ENCODE data around the gene FAM124B. TPM values are rescaled to one million over a fixed set of nuclear protein-coding genes. Genes with fewer than 3 reads are reported as not detected.

The FAM124B gene
- total RNA-seq, 3 donors from 2014 or later: 2.6 to 7.9 (median 3.5) TPM

GRCh38 chr2:224442071-224442967 lies 40.4 kb upstream of the FAM124B start:
- no peaks in the 10 kb centered on the region for H3K36me3 ChIP-seq
- TF ChIP-seq CTCF (IDR thresholded peaks at IDR 0.05) (no peak), POLR2AphosphoS5 (IDR thresholded peaks at IDR 0.05) (no peak), POLR2A (IDR thresholded peaks at IDR 0.05) (no peak)
- peak overlapping the region; percentile 50 to 76 (median 61) for H3K4me3 ChIP-seq
- H3K9me3 ChIP-seq: no peaks in the 10 kb centered on the region
- peak overlapping the region in 1 of 2 donors; percentile 33 for H3K27ac ChIP-seq
- DNase-seq (ENCODE audit: low spot score in 2 of 2): no peak
- H3K27me3 ChIP-seq: no peaks in the 10 kb centered on the region
- no peaks in the 10 kb centered on the region for H3K4me1 ChIP-seq
- intact Hi-C loops (cut with DNase I; ENCODE audit: low total_unique reads): no loop called here

- Histone ChIP-seq H3K9me3 (no peaks in the 10 kb centered on the region), H3K27me3 (no peaks in the 10 kb centered on the region), H3K36me3 (no peaks in the 10 kb centered on the region), H3K4me3 (no peak overlapping the region), H3K4me1 (no peaks in the 10 kb centered on the region), H3K27ac (peak overlapping the region in 1 of 2 donors; percentile 37)
- intact Hi-C loops (cut with DNase I; ENCODE audit: low total_unique reads): no loop called here
- DNase-seq (ENCODE audit: low spot score in 2 of 2): no peak
- TF ChIP-seq CTCF (IDR thresholded peaks at IDR 0.05) (no peak), POLR2A (IDR thresholded peaks at IDR 0.05) (no peak), POLR2AphosphoS5 (IDR thresholded peaks at IDR 0.05) (no peak)
Measured at GRCh38 chr2:224440988-224441387, 39.1 kb upstream of the FAM124B start.

GRCh38 chr2:224438726-224439125 lies 36.8 kb upstream of the FAM124B start:
- Histone ChIP-seq H3K27ac (no peak overlapping the region), H3K9me3 (no peaks in the 10 kb centered on the region), H3K4me3 (no peak overlapping the region), H3K36me3 (no peaks in the 10 kb centered on the region), H3K27me3 (no peaks in the 10 kb centered on the region), H3K4me1 (no peaks in the 10 kb centered on the region)
- TF ChIP-seq POLR2AphosphoS5 (IDR thresholded peaks at IDR 0.05) (no peak), CTCF (IDR thresholded peaks at IDR 0.05) (no peak), POLR2A (IDR thresholded peaks at IDR 0.05) (no peak)
- intact Hi-C loops (cut with DNase I; ENCODE audit: low total_unique reads): no loop called here
- no peak for DNase-seq (ENCODE audit: low spot score in 2 of 2)

GRCh38 chr2:224436634-224437033 lies 34.7 kb upstream of the FAM124B start:
- H3K9me3 ChIP-seq: no peaks in the 10 kb centered on the region
- TF ChIP-seq CTCF (IDR thresholded peaks at IDR 0.05) (no peak), POLR2AphosphoS5 (IDR thresholded peaks at IDR 0.05) (no peak)
- no peaks in the 10 kb centered on the region for H3K4me1 ChIP-seq
- no peak for DNase-seq (ENCODE audit: low spot score in 2 of 2)
- H3K27me3 ChIP-seq: no peaks in the 10 kb centered on the region
- H3K36me3 ChIP-seq: no peaks in the 10 kb centered on the region
- no peak overlapping the region for H3K27ac ChIP-seq
- no peak overlapping the region for H3K4me3 ChIP-seq
- intact Hi-C loops (cut with DNase I; ENCODE audit: low total_unique reads): no loop called here

- no peaks in the 10 kb centered on the region for H3K36me3 ChIP-seq
- peaks cover 4 to 5% of the 10 kb centered on the region in 2 donors for H3K9me3 ChIP-seq
- H3K27me3 ChIP-seq: no peaks in the 10 kb centered on the region
- no peak overlapping the region for H3K27ac ChIP-seq
- intact Hi-C loops (cut with DNase I; ENCODE audit: low total_unique reads): no loop called here
- TF ChIP-seq POLR2AphosphoS5 (IDR thresholded peaks at IDR 0.05): no peak
- no peak for TF ChIP-seq POLR2A (IDR thresholded peaks at IDR 0.05)
- TF ChIP-seq CTCF (IDR thresholded peaks at IDR 0.05): no peak
- DNase-seq (ENCODE audit: low spot score in 2 of 2): no peak
- H3K4me3 ChIP-seq: no peak overlapping the region
- no peaks in the 10 kb centered on the region for H3K4me1 ChIP-seq
Measured at GRCh38 chr2:224434618-224435017, 32.7 kb upstream of the FAM124B start.

Measured in breast epithelium (tissue), 4 donors.